ENCODE measurements around the gene SPEM2.

Gene SPEM2

GRCh38 chr17:7403977-7404736, 21.3 kb upstream of the SPEM2 start, which contains the start of gene TMEM256:
Gene TMEM256 (minus strand): TSS chr17:7404097. CDS start chr17:7404084, 13 bp downstream.
- peak; percentile 90 to 91 for DNase-seq (ENCODE audit: low read depth in 1 of 2, low spot score in 1 of 2)

GRCh38 chr17:7404737-7405349, 20.6 kb upstream of the SPEM2 start:
- DNase-seq (ENCODE audit: low read depth in 1 of 2, low spot score in 1 of 2): peak; percentile 44 to 65

GRCh38 chr17:7405350-7406234, 19.8 kb upstream of the SPEM2 start:
- DNase-seq (ENCODE audit: low read depth in 1 of 2, low spot score in 1 of 2): no peak

GRCh38 chr17:7406235-7406825, 19.1 kb upstream of the SPEM2 start:
- DNase-seq (ENCODE audit: low read depth in 1 of 2, low spot score in 1 of 2): no peak

- DNase-seq (ENCODE audit: low read depth in 1 of 2, low spot score in 1 of 2): no peak
Measured at GRCh38 chr17:7407082-7407481, 18.3 kb upstream of the SPEM2 start.

GRCh38 chr17:7407485-7408251, 17.7 kb upstream of the SPEM2 start, which contains the start of gene NLGN2:
Gene NLGN2 (plus strand): TSS chr17:7407845. CDS start chr17:7408256, 411 bp downstream.
- DNase-seq (ENCODE audit: low read depth in 1 of 2, low spot score in 1 of 2): no peak

GRCh38 chr17:7408252-7408727, 17.1 kb upstream of the SPEM2 start:
- DNase-seq (ENCODE audit: low read depth in 1 of 2, low spot score in 1 of 2): no peak

- no peak for DNase-seq (ENCODE audit: low read depth in 1 of 2, low spot score in 1 of 2)
Measured at GRCh38 chr17:7408863-7409262, 16.6 kb upstream of the SPEM2 start.

GRCh38 chr17:7409716-7410115, 15.7 kb upstream of the SPEM2 start:
- DNase-seq (ENCODE audit: low read depth in 1 of 2, low spot score in 1 of 2): no peak

- no peak for DNase-seq (ENCODE audit: low read depth in 1 of 2, low spot score in 1 of 2)
Measured at GRCh38 chr17:7410634-7411426, 14.6 kb upstream of the SPEM2 start.

- no peak for DNase-seq (ENCODE audit: low read depth in 1 of 2, low spot score in 1 of 2)
Measured at GRCh38 chr17:7411427-7411750, 14.0 kb upstream of the SPEM2 start.

GRCh38 chr17:7413346-7413985, 11.9 kb upstream of the SPEM2 start:
- no peak for DNase-seq (ENCODE audit: low read depth in 1 of 2, low spot score in 1 of 2)

- no peak for DNase-seq (ENCODE audit: low read depth in 1 of 2, low spot score in 1 of 2)
Measured at GRCh38 chr17:7414837-7415236, 10.6 kb upstream of the SPEM2 start.

- no peak for DNase-seq (ENCODE audit: low read depth in 1 of 2, low spot score in 1 of 2)
Measured at GRCh38 chr17:7415784-7416183, 9.6 kb upstream of the SPEM2 start.

GRCh38 chr17:7416323-7416722, 9.1 kb upstream of the SPEM2 start:
- no peak for DNase-seq (ENCODE audit: low read depth in 1 of 2, low spot score in 1 of 2)

- DNase-seq (ENCODE audit: low read depth in 1 of 2, low spot score in 1 of 2): no peak
Measured at GRCh38 chr17:7417056-7417655, 8.3 kb upstream of the SPEM2 start.

- no peak for DNase-seq (ENCODE audit: low read depth in 1 of 2, low spot score in 1 of 2)
Measured at GRCh38 chr17:7418472-7419152, 6.8 kb upstream of the SPEM2 start.
